Keratinocyte (primary cell): ENCODE data around the gene DYNC1I2. TPM values are rescaled to one million over a fixed set of nuclear protein-coding genes. Genes with fewer than 3 reads are reported as not detected.

Experiments
- DNase-seq: peaks from one replicate; pipeline ENCODE4 v3.0.0-alpha.2; 2011; ENCODE audit warnings: low read depth, missing footprints, low spot score
- FAIRE-seq: peaks from 2 replicates; lab custom pipeline; 2011; peaks lifted over from hg19 to GRCh38; lab: Jason Lieb, UNC
- H2AFZ ChIP-seq: 2 replicates; pipeline ENCODE4 v1.6.0; 2012; ENCODE audit warnings: low read length, control low read depth, inconsistent platforms; ENCODE audit not compliant: control insufficient read depth
- H3K27ac ChIP-seq: 2 replicates; pipeline ENCODE4 v1.5.1; 2011; ENCODE audit warnings: low read length; ENCODE audit not compliant: control insufficient read depth, insufficient read depth
- H3K27me3 ChIP-seq: 3 replicates; pipeline ENCODE4 v1.6.0; 2011; ENCODE audit warnings: low read length; ENCODE audit not compliant: control insufficient read depth, insufficient read depth; ENCODE audit errors: extremely low read depth
- H3K36me3 ChIP-seq, 2 experiments: 2 replicates in 1 of 2; 3 replicates in 1 of 2; pipeline ENCODE4 v1.5.1; 2011; ENCODE audit warnings: low read length in 2 of 2, mild to moderate bottlenecking in 1 of 2; ENCODE audit not compliant: control insufficient read depth in 2 of 2, insufficient read depth in 2 of 2; ENCODE audit errors: extremely low read depth in 1 of 2
- H3K4me1 ChIP-seq: 3 replicates; pipeline ENCODE4 v1.5.1; 2011; ENCODE audit warnings: low read length; ENCODE audit not compliant: control insufficient read depth, insufficient read depth; ENCODE audit errors: extremely low read depth
- H3K4me2 ChIP-seq: 3 replicates; pipeline ENCODE4 v1.6.0; 2011; ENCODE audit warnings: low read depth, low read length; ENCODE audit not compliant: control insufficient read depth, insufficient read depth; ENCODE audit errors: extremely low read depth
- H3K4me3 ChIP-seq, 3 experiments: fragments of 200-600 bp in 1 of 3; sonication (generic) in 1 of 3; 2 replicates in 2 of 3; 3 replicates in 1 of 3; pipeline ENCODE4 v1.5.1; 2011 to 2016; ENCODE audit warnings: low read length in 3 of 3, mild to moderate bottlenecking in 3 of 3, control low read depth in 2 of 3, inconsistent platforms in 1 of 3, low read depth in 1 of 3, mixed read lengths in 1 of 3, mixed run types in 1 of 3, moderate library complexity in 1 of 3; ENCODE audit not compliant: control insufficient read depth in 2 of 3, insufficient read depth in 2 of 3; ENCODE audit errors: extremely low read depth in 1 of 3
- H3K79me2 ChIP-seq: 2 replicates; pipeline ENCODE4 v1.6.0; 2012; ENCODE audit warnings: low read length; ENCODE audit not compliant: control insufficient read depth, insufficient read depth
- H3K9ac ChIP-seq: 3 replicates; pipeline ENCODE4 v1.6.0; 2011; ENCODE audit warnings: low read length; ENCODE audit not compliant: control insufficient read depth, insufficient read depth; ENCODE audit errors: extremely low read depth
- H3K9me1 ChIP-seq: 3 replicates; pipeline ENCODE4 v1.6.0; 2011; ENCODE audit warnings: low read length; ENCODE audit not compliant: control insufficient read depth, insufficient read depth; ENCODE audit errors: extremely low read depth
- H3K9me3 ChIP-seq: 2 replicates; pipeline ENCODE4 v1.5.1; 2012; ENCODE audit warnings: low read depth, low read length; ENCODE audit not compliant: control insufficient read depth
- H4K20me1 ChIP-seq: 3 replicates; pipeline ENCODE4 v1.6.0; 2011; ENCODE audit warnings: low read length; ENCODE audit not compliant: control insufficient read depth, insufficient read depth; ENCODE audit errors: extremely low read depth
- CTCF ChIP-seq, 3 experiments: IDR thresholded peaks in 1 of 3; conservative IDR thresholded peaks in 1 of 3; optimal IDR thresholded peaks in 1 of 3; 2 replicates in 2 of 3; 3 replicates in 1 of 3; pipeline versions ENCODE3 to v1.5.1; 2011; ENCODE audit warnings: low read length in 3 of 3, mild to moderate bottlenecking in 3 of 3, moderate library complexity in 2 of 3, control low read depth in 1 of 3, inconsistent platforms in 1 of 3; ENCODE audit not compliant: insufficient read depth in 2 of 3; ENCODE audit errors: extremely low read depth in 1 of 3
- EZH2 ChIP-seq: IDR thresholded peaks from one replicate; pipeline ENCODE4 v1.6.1; 2012; ENCODE audit warnings: inconsistent platforms, mild to moderate bottlenecking, low read length, moderate library complexity
- dilution Hi-C: fragments of 300-500 bp; cut with MboI; formaldehyde crosslinking; loops from one replicate; pipeline ENCODE4 v1.7.0; 2020; ENCODE audit warnings: low sequenced_read_pairs; ENCODE audit not compliant: extremely low pct_ligation_motif_present
- polyA plus RNA-seq, 5 experiments: library from polyadenylated mRNA; depleted of rRNA in 3 of 5; stranded (reverse) in 3 of 5; stranded (forward) in 1 of 5; unstranded in 1 of 5; fragments of >200 nt; gene quantifications; 1 replicate in 1 of 5; 2 replicates in 3 of 5; 3 replicates in 1 of 5; pipeline versions ENCODE4 v1.2.1 to v1.2.3, GENCODE V29; 2011 to 2012; ENCODE audit warnings: missing spikeins in 2 of 5, low read depth in 1 of 5, low replicate concordance in 1 of 5

Gene DYNC1I2
- polyA plus RNA-seq, 1 donor (not counting 4 experiments of a cell fraction or from before 2014, with no cell fraction given), result 237 TPM

DNA sequence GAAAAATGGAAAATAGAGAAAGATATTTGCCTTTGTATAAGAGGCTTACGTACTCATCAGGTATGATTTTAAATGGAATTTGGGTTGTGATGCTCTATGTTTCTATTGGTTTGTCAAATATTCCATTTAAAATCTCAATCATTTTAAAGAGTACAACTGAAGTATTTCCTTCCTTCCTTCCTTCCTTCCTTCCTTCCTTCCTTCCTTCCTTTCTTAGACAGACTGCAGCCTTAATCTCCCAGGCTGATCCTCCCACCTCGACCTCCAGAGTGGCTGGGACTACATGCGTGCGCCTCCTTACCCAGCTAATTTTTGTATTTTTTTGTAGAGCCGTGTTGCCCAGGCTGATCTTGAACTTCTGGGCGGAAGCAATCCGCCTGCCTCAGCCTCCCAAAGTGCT lies 15.4 kb upstream of the DYNC1I2 start:
- H3K9me3 ChIP-seq, result no peaks in the 10 kb centered on the region
- H3K36me3 ChIP-seq, result no peaks in the 10 kb centered on the region
- dilution Hi-C loops, result no loop called here
- no peak for DNase-seq
- no peaks in the 10 kb centered on the region for H4K20me1 ChIP-seq
- no peak overlapping the region for H3K4me3 ChIP-seq
- H3K9me1 ChIP-seq, result no peaks in the 10 kb centered on the region
- no peaks in the 10 kb centered on the region for H3K27me3 ChIP-seq
- H2AFZ ChIP-seq, result no peak overlapping the region
- no peaks in the 10 kb centered on the region for H3K79me2 ChIP-seq
- H3K4me2 ChIP-seq, result no peak overlapping the region
- H3K27ac ChIP-seq, result no peak overlapping the region
- TF ChIP-seq CTCF (optimal IDR thresholded peaks at IDR 0.05 in 1 of 3, IDR thresholded peaks at IDR 0.05 in 1 of 3, conservative IDR thresholded peaks at IDR 0.05 in 1 of 3; ENCODE audit: extremely low read depth in 1 of 3, insufficient read depth in 2 of 3, low read length in 3 of 3) (no peak), EZH2 (no peak)
- no peak overlapping the region for H3K9ac ChIP-seq
- FAIRE-seq, result no peak
- H3K4me1 ChIP-seq, result peaks cover 6% of the 10 kb centered on the region

GRCh38 chr2:171673905-171674304 lies 13.4 kb upstream of the DYNC1I2 start:
- Histone ChIP-seq H3K4me3 (no peak overlapping the region), H3K79me2 (no peaks in the 10 kb centered on the region), H3K27ac (no peak overlapping the region), H3K9me1 (no peaks in the 10 kb centered on the region), H3K9ac (no peak overlapping the region), H3K9me3 (no peaks in the 10 kb centered on the region), H3K27me3 (no peaks in the 10 kb centered on the region), H3K36me3 (no peaks in the 10 kb centered on the region), H3K4me1 (peaks cover 6% of the 10 kb centered on the region), H2AFZ (no peak overlapping the region), H3K4me2 (no peak overlapping the region), H4K20me1 (no peaks in the 10 kb centered on the region)
- TF ChIP-seq EZH2 (no peak), CTCF (optimal IDR thresholded peaks at IDR 0.05 in 1 of 3, IDR thresholded peaks at IDR 0.05 in 1 of 3, conservative IDR thresholded peaks at IDR 0.05 in 1 of 3; ENCODE audit: extremely low read depth in 1 of 3, insufficient read depth in 2 of 3, low read length in 3 of 3) (no peak)
- FAIRE-seq (no peak), DNase-seq (no peak)
- dilution Hi-C loops, result no loop called here
